GM18868 (cell line): ENCODE results near the gene MAN1A1.
"Not testable (repeated sequence)": the region's sequence is repeated elsewhere in the genome, so short reads cannot be mapped to it uniquely, and the experiment has no call there.

ENCODE experiments used
- ATAC-seq: cut with Tn5 transposase; IDR thresholded peaks from one replicate; pipeline ENCODE4 v1.9.1; 2021; ENCODE audit warnings: mild to moderate bottlenecking, moderate library complexity; ENCODE audit not compliant: unreplicated experiment

MAN1A1 gene

DNA sequence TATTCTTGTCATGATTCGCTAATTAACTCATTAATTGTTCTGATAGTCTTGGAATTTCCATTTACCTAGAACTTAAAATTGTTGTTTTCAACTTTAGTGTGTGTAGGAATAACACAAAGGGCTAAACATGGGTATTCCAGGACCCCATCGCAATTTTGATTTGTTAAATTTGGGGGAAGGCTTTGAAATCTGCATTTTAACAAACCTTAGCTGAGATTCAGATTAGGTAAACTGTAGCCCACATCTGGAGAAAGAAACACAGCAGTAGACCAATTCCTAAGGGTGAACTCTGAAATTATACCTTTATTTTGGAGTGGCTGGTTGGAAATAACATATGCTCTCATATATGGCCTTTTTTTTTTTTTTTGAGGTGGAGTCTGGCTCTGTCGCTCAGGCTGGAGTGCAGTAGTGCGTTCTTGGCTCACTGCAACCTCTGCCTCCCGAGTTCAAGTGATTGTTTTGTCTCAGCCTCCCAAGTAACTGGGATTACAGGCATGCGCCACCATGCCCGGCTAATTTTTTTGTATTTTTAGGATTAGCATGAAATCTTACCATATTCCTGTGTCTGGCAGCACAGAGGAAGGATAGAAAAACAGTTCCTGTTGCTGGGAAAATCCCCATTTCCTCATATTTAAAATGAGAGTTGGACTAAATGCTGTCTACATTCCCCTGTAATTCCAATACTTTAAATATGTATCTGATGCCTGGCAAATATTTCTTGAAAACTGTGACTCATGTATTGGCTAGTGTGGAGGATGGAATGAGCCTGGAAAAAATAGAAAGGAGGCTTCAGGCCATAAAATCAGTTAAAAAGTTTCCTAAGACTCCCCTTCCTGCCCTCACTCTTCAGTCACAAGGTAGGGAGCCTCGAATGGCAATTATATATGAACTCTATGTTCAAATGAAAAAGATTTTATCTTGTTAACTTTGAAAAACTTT lies 174.4 kb downstream of the MAN1A1 start:
- no peak for ATAC-seq

DNA sequence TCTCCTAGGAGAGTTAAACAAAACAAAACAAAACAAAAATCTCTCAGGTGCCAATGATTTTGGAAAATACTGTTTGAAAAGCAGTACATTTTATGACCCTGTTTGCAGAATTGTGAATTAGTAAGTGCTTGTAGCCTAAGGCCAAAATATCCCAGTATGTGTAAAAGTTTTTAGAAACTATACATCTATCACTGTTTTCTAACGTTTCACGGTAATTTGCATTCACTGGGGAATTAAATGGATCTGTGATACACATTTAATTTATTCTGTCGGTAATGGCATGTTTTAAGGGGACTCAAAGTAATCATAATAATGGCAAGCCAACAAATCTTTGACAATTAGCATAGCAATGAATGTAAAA lies 175.5 kb downstream of the MAN1A1 start:
- no peak for ATAC-seq

DNA sequence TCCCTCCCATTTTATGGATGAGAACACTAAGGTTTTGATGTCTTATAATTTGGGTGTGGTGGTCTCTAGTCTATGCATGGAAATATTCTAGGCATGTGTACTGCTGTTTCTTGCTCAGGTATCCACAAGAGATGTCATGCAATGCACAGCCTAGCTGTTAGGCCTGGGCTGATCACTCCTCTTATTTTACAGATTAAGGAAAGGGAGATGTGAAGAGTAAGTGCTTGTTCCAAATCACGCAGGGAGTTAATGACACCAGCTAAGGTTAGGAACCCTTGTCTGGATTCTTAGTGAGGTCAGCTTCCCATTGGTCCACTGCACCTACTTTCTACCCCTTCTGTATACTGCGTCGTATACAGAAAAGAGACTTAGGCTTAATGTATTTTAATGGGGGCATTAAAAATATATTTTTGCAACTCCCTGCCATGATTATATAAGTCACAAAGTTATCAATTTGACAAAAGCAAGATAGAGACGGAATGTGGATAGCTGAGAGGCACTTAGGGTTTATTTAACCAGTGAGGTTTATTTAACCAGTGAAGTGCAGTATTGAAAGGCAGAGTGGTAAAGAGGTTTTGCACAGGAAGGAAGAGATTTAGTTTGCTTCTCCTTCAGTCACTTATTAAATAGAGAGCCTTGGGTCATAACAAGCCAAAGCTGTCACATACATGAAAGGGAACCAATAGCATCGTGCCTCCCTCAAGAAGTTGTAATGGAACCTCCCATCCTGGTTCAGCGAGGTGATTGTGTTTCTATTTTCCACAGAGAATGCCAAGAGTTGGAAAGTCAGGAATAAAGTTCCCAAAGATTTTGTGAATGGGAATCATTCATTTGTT lies 176.1 kb downstream of the MAN1A1 start:
- no peak for ATAC-seq

DNA sequence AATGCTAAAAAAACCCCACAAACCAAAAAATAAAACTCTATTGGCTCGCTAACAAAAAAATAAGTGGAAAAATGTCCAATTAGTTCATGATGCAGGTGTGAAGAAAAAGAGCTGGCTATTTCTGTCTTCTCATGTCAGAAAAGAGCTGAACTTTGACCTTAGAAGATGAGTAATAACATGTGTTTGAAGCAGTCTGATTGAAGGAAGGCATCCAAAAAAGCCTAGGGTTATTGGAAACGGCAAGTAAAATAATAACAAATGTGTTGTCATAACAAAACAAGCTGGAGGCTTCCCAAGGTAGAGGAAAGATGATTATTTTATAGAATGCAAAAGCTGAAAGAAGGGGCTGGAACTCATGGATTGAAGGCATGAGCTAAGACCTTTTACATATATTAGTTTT lies 176.7 kb downstream of the MAN1A1 start:
- no peak for ATAC-seq

DNA sequence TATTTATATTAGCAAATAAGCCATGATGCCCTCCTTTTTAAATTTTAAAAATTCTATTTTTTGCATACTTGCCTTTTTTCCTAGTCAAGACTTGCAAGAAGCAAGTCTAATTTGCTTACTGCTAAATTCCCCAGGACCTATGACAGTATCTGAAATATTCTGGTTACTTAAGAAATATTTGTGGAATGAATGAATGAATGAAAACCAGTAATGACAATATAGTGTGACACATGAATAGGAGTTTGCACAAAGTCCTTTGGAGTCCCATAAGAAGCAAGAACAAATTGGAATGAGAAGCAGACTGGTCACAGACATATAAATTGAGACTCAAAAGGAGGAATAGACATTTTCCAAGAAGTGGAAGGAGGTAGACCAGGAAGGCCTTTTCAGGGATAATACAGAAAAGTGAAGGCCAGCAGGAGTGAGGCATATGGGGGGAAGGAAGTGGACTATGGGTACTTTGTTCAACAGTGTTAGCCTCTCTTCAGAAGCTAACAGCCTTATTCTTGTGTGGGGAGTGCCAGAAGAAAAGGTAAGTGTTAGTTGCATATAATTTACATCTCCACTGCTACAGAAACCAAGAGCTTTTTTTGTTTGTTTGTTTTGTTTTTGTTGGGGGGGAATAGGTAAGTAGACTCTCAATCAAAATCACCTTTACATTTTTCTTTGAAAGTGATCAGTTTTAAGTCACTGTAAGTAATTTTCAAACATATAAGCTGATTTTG lies 177.5 kb downstream of the MAN1A1 start:
- ATAC-seq = no peak

DNA sequence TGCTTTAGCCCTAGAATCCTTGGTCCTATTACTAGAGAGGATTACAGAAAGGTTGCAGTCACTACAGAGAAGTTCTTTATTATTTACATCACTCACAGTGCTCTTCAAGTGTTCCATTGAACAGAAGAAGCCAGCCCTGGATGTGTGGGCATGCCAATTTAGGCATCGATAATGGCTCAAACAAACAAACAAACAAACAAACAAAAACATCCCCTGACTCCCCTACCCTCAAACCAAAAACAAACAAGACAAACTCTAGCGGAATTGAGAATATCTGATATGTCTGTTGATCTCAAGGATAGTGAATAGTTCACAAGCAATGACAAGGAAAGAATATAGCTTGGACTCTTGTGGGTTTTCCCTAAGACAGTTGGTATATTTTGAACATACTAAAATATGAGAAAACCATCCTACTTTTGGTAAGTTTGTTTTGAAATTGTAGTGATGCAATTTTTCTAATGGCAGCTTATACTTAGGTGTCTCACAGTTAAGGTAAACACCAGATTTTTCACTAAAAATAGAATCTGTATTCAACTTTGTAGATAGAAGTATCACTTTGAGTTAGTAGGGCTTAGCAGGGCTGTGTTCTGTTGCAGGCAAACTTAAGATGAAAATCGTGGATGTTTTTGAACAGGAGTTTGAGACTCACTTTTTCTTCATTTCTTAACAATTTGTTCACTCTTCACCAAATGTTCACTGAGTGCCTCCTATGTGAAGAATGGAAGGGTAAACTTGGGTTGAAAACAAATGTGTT lies 178.3 kb downstream of the MAN1A1 start:
- peak; percentile 74 for ATAC-seq

DNA sequence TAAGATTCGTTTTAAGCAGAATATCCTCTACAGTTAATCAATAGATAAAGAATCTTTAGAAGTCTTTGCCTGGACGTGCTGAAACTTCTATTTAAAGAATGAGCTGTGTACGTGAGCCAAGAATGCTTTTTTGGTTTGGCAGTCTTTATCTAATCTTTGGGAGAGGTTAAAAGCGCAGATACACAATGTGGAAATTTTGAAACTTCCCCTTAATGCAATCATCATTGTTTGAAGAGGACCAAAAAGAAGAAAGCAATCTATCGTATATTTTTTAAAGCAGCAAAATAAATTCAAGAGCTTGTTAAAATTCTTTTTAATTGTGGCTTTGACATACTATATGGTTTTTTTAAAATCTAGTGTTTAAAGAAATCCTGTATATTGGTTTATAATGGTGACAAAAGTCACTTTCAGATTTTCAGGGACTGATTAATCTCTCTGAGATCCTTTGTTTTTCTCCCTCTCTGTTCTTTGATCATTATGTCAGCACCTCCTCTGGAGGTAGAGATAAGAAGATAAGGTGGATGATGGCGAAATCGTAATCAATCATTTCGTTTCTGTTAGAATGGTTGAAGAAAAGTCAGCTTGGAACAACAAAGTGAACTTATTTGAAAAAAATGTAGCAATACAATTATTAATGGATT lies 179.0 kb downstream of the MAN1A1 start:
- ATAC-seq = no peak

DNA sequence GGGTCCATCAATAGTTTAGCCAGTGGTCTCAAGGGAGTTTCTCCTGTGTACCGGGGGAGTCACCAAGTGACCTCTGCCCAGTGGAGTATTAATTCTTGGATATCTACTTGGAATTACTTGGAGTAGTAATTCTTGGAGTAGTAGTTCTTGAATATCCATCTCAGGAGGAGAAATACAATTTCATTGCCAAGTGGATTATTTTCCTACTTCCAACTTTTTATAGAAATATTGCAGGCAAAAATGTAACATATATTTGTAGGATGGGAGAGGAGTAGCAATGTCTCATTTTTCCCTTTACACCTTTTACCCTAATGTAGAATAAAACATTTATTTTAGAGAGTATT lies 179.5 kb downstream of the MAN1A1 start:
- ATAC-seq = no peak

DNA sequence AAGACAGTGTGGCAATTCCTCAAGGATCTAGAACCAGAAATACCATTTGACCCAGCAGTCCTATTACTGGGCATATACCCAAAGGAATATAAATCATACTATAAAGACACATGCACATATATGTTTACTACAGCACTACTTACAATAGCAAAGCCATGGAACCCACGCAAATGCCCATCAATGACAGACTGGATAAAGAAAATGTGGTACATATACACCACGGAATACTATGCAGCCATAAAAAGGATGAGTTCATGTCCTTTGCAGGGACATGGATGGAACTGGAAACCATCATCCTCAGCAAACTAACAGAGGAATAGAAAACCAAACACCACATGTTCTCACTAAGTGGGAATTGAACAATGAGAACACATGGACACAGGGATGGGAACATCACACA lies 180.2 kb downstream of the MAN1A1 start:
- ATAC-seq = not testable (repeated sequence)

DNA sequence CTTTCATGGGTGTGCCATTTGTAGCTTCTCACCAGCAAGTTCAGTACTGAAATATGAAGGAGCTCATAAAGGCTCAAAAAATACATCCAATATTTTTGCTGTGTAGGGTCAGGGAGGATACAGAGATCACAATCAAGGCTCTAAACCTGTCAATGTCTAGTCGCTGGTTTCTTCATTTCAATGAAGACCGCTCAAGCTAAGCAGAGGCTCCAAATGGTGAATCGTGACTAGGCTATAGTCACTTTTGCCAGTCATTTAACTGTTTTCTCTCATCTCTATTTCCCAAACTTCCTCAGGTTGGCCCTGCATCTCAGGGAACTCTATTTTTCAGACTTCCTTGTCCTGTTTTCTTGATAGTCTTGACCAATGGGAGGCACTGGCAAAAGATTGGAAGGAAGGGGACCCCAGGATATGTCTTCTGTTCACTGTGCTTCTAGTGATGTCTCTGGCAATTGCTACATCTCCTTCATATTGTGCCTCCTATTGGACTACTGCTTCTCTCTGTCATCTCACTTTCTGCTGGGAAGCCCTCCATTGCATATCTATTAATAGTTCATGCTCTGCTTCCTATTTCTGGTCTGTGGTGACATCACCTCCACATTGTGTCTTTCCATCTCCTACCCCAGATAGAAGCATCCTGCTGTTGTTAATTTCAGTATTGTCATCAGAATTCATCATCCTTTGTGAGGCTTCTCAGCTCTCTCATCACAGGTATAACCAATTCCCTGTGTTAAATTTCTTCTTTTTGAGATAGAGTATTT lies 183.4 kb downstream of the MAN1A1 start:
- no peak for ATAC-seq

DNA sequence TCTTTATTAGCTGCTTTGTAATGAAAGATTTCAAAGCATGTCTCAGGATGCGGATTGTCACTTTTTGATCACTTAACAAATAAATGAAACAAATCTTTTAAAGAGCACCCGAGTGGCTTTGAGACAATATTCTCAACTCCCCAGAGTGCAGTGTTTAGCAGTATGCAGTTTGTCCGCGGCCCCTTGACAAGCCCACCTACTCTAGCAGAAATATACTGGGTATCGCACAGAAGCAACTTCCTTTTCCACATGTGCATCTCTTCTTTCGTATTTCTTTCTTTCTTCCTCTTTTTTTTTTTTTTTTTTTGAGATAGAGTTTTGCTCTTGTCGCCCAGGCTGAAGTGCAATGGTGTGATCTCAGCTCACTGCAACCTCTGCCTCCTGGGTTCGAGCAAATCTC lies 186.6 kb downstream of the MAN1A1 start:
- ATAC-seq = no peak

DNA sequence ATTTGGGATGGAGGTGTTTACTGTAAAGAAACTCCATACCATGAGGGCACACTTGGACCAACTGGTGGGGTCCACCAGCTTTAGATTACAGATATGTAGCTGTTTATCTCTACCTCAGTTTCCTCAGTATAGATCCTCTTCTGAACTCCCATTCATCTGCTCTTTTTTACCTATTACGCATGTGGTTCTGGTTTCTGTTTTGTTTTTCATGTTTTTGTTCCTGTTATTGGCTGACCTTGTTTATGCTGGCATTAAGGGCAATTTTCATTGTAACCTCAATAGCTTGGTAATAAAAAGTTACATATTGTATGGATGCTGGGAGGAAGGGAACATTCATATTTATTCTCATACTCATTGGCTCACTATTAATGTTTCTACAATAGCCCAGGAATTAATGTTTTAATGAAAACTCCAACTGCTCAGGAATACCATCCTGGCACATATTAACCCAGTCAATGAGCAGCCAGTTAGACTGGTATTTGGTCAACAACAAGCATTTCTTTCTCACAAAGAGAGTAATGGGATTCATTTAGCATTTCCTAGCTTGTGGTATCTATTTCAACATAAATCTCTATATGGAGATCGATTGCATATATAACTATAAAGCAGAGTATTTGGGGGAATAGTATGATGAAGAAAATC lies 187.3 kb downstream of the MAN1A1 start:
- peak; percentile 73 for ATAC-seq

DNA sequence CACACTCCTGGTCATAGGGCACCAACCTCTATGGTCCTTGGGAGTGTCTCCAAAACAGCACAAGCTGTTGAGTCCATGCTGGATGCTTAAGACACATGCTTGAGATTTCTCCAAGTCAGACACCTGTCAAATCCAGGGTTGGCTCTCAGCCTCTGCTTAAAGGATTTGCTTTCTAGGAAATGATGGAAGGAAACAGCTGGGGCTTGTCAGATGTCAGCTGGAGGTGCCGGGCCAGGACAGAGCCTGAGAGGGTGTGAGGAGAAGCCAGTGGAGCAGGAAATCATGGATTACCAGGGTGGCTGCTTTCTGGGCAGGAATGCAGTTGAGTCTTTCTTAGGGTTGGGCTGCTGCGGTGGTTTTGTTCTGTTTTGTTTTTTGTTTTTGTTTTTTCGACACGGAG lies 188.1 kb downstream of the MAN1A1 start:
- ATAC-seq = no peak

DNA sequence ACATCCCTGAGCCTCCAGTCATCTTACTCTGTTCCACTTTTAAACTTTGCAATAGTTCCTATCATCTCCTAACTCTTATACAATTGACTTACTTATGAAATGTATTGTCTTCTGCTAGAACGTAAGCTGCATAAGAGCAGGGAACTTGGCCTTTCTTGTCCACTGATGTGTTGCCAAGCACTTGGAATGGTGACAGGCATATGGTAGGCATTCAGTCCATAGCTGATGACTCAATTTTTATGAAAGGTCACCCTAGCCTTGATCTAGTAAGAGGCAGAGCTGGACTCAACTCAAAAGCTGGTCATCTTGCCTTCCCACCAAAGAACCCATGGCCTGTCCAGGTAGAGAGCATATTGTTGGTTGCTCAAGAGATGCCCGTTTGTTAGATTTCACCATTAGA lies 188.7 kb downstream of the MAN1A1 start:
- no peak for ATAC-seq

DNA sequence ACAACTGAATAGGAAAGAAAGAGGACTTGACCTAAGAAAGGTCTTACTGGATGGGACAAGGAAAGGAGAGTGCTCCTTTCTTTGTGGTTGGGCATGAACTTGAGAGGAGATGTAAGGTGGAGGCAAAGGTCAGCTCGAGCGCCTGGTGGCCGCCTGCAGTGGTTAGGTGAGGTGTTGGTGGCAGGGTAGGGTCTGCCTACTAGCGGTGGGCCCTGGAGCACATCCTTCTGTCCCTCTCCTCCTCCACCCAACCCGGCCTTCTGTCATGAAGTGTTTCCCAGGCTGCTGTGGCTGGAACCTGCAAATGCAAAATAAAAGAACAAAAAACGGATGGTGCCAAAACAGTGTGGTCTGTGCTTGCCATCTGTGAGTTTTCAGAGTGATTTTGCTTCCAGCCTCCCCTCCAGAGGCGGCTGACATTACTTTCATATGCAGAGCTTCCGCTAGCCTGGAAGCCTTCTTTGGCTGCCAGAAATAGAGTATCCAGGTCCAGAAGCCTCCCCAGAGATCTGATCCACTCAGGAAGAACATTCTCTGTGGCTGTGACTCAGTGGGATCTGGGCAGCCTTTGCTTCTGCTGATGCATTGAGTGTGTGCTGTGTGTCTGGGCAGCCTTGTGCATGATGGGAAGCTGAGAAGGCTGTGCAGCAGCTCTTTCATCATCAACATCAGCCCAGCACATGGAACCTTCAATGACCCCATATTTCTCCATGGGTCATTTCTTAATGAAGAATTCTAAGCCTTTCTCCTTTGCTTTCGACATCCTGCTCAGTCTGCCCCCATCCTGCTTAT lies 191.3 kb downstream of the MAN1A1 start:
- no peak for ATAC-seq

DNA sequence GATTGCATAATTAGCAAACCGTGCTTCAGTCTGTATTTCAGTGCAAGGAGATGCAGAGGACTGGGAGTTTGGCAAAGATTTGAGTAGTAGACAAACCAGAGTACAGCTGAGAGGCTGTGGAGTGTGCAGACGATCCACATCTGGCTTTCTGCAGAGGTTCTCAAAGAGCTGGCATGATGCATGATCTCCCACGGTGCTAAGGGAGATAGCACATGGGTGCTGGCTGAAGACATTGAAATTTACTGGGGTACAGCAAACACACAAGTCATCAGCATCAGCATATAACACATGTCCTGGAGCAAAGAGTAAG lies 192.1 kb downstream of the MAN1A1 start:
- ATAC-seq = no peak

DNA sequence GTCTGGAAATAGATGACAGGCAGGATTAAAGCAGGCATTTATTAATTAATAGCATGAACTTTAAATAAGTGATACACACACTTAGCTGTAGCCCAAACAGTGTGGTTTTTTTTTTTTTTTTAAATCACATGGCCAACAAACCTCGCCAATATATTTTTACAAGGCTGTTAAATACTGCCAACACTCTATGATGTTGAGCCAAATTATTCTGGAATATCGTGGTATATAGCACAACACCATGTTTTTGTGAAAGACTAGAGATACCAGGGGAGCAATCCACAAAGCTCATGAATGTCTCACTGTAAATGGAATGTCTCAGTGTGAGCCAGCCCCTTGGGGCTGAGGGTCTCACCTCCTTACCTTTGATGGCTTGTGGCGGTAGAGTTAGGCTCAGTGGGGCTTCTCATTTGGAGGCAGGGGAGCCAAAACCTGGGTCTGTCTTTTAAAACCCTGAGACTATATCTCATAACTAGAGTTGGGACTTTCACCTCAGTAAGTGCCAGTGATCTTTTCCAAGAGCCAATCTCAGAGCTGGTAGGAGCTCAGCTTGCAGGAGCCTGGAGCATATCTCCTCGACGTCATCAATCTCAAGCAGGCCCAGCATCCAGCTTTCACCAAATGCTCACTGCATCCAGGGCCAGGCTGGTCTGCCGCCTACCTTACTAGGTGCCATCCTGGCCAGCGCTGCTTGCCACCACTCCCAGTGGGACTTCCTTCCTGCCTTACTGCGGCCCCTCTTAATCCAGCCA lies 192.6 kb downstream of the MAN1A1 start:
- no peak for ATAC-seq

DNA sequence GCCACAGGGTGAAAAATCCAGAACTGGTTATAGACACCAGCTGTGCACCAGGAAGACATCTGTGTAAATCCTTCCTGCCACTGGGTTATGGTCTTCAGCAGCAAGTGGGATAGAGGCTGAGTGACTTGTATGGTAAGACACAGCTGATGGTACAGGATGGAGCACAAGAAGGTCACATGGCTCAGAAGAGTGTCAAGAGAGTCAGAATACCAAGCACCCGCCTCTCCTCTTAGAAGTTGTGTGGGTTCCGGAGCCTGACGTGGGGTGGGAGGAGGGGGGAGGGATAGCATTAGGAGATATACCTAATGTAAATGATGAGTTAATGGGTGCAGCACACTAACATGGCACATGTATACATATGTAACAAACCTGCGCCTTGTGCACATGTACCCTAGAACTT lies 193.5 kb downstream of the MAN1A1 start:
- not testable (repeated sequence) for ATAC-seq
